DMS53 treated with DMSO at 0.1 percent for 48 hours (cell line): ENCODE measurements around the gene NAGS.
"Not testable (repeated sequence)": the region's sequence is repeated elsewhere in the genome, so short reads cannot be mapped to it uniquely, and the experiment has no call there.

ENCODE experiments used
- DNase-seq: peaks from one replicate; lab custom pipeline; 2025; ENCODE audit not compliant: unreplicated experiment; lab: John Stamatoyannopoulos, UW

The NAGS gene

DNA sequence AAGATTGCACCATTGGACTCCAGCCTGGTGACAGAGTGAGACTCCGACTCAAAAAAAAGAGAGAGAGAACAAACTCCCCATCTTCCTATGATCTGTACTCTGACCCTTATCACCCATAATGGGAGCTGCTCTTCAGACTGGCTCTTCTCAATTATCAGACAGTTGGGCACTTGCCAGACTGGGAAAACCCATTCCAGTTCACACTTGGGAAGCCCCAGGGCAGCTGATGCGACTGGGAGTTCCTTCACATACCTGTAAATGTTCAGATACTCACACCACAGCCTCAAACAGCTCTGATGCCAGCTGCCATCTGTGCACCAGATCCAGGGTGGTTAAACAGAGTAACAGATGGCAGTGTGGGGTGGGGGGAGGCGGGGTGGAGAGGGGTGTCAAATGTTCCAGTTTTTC is 34.2 kb downstream of the NAGS start:
- no peak for DNase-seq

DNA sequence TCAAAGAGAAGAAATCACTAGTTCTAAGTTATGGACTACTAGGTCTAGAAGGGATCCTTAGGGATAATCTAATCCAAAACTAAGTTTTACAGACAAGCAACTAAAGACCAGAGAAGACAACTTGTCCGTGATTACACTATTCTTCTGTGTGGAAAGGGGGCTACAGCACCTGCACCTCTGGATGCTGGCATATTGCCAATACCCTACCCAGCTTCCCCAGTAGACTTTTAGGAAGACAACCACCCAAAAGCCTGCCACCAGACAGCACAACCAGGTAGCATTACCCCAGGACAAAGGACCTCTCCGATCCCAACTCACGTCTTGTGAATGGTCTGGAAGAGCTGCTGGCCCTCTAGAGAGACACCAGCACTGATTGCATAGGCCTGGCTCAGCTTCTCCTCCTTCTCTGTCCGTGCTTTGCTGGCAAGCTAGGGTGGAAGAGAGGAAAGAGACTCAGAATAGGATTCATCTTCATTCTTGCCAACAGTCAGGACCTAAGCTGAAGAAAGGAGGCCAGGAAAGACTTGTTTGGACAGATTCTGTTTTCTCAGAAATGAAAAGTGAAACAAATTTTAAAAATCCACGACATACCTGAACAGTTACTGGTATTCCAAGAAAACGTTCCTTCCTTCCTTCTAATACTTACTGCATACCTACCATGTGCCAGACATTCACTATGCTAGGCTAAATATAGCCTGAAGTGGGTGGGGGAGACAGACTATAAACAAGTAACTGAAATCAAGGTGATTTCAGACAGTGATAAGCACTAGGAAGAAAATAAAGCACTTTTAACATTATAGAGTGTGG is 35.6 kb downstream of the NAGS start:
- DNase-seq = no peak

DNA sequence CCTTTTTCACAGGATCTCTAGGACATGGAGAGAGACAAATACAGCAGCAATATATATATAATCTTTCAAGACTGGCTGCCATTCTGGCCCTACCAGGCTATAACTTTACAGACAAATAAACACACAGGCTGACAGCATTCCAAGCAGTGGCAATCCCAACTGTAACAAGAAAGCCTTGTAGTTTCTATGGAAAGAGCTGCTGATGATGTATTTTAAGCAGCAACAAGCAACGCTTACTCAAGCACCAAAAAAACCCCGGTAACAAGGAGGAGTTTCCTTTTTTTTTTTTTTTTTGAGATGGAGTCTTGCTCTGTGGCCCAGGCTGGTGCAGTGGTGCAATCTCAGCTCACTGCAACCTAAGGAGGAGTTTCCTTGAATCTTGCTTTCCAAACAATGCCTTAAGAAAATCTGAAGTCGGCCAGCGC is 38.9 kb downstream of the NAGS start:
- no peak for DNase-seq

- DNase-seq = no peak
Observed at GRCh38 chr17:44044071-44044470, 39.6 kb downstream of the NAGS start.

DNA sequence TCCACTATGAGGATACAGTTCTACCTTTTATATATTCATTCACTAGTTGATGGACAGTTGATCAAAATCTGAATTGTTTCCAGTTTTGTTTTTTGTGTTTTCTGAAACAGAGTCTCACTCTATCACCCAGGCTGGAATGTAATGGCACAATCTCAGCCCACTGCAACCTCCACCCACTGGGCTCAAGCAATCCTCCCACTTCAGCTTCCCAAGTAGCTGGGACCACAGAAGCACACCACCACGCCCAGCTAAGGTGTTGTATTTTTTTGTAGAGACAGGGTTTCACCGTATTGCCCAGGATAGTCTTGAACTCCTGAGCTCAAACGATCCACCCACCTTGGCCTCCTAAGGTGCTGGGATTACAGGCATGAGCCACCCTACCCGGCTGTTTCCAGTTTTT is 41.1 kb downstream of the NAGS start:
- no peak for DNase-seq

GRCh38 chr17:44046893-44047292 is 42.5 kb downstream of the NAGS start:
- not testable (repeated sequence) for DNase-seq

GRCh38 chr17:44049294-44050060 is 45.1 kb downstream of the NAGS start:
- no peak for DNase-seq

DNA sequence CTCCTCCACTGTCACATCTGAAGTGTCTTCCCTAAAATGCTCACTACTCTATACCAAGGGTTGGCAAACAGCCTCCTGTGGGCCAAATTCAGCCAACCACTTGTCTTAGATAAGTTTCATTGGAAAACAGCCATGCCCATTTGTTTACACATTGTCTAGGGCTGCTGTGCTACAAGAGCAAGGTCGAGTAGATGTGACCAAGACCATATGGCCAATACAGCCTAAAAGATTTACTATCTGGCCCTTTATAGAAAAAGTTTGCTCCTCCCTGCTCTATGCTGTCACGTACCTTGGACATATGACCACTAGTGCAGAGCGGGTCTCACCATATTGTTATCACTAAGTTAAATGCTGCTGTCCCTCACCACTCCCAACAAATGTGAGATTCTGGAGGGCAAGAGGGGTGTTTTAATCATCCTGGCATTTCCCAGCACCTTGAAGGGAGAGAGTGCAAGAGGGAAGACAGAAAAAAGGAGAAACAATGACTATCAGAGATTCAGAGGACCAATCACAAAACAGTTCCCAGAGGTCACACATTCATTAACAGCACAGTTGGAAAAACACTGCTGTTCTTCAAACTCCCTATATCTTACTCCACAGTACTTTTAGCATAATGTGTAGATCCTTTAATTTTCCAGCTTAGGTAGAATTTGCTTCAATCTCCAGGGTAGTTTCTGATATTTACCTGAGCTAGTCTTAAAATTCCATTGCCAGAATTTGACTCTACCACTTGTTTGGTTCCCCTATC is 48.9 kb downstream of the NAGS start:
- DNase-seq = no peak
